Lower leg skin (tissue), 4 donors: ENCODE results near the gene SORCS1. TPM values are rescaled to one million over a fixed set of nuclear protein-coding genes. Genes with fewer than 3 reads are reported as not detected.

Experiments used
- DNase-seq, 2 donors: peaks; one replicate each; pipeline ENCODE4 v3.0.0-alpha.2; 2019; ENCODE audit warnings: low spot score in 2 of 2
- H3K4me3 ChIP-seq: fragments of 200-600 bp; sonication (generic); 2 replicates; pipeline ENCODE4 v1.5.1; 2017; ENCODE audit warnings: mild to moderate bottlenecking, low read depth; ENCODE audit not compliant: poor library complexity, severe bottlenecking
- POLR2A ChIP-seq, 2 donors: fragments of 450-650 bp; IDR thresholded peaks; one replicate each; pipeline ENCODE4 v1.6.1; 2016 to 2017; ENCODE audit warnings: antibody characterized with exemption in 2 of 2, mild to moderate bottlenecking in 1 of 2, moderate library complexity in 1 of 2
- WGBS, 2 donors: methylation state at CpG; one replicate each; pipeline ENCODE4 v1.1.5; 2018; 5-methylcytosine and 5-hydroxymethylcytosine counted together
- intact Hi-C: fragments of 100-400 bp; cut with DNase I; formaldehyde crosslinking; loops from one replicate; pipeline ENCODE4 v1.15.0; 2023; ENCODE audit warnings: low total_unique reads
- total RNA-seq, 4 donors: library from RNA; depleted of rRNA; stranded (reverse); fragments of >200 nt; gene quantifications; one replicate each; pipeline ENCODE4 v1.1.0, GENCODE V29; 2016
- TF ChIP-seq, protein P1 (sequence below), 3 donors: fragments of 450-650 bp; IDR thresholded peaks; one replicate each; pipeline ENCODE4 v1.5.1; 2016; ENCODE audit warnings: antibody characterized with exemption in 3 of 3, mild to moderate bottlenecking in 3 of 3, moderate library complexity in 2 of 3

SORCS1 gene
- total RNA-seq, 4 donors from 2014 or later, result 2.2 to 5.3 (median 2.9) TPM

DNA sequence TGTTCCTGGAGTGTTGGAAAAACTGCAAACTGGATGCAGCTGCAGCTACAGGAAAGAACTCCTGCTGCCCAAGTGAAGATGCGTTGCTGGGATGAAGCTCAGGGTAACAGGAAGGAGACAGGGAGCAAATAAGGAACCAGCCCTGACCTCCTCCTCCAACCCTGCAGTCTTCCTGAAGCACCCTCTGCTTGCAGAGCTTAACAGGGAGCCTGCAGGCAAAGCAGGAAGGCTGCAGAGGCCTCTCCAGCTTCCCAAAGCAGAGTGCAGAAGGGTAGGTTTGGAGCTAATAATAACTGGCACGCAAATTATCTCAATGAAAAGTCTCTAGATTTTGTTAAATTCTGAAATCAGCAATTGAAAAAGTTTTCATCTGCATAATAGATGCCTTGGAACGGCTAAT, 92.5 kb downstream of the SORCS1 start:
- 70 to 83% methylated on average over 3 of the region's 3 CpGs for WGBS, 2 donors
- TF ChIP-seq, protein P1, sequence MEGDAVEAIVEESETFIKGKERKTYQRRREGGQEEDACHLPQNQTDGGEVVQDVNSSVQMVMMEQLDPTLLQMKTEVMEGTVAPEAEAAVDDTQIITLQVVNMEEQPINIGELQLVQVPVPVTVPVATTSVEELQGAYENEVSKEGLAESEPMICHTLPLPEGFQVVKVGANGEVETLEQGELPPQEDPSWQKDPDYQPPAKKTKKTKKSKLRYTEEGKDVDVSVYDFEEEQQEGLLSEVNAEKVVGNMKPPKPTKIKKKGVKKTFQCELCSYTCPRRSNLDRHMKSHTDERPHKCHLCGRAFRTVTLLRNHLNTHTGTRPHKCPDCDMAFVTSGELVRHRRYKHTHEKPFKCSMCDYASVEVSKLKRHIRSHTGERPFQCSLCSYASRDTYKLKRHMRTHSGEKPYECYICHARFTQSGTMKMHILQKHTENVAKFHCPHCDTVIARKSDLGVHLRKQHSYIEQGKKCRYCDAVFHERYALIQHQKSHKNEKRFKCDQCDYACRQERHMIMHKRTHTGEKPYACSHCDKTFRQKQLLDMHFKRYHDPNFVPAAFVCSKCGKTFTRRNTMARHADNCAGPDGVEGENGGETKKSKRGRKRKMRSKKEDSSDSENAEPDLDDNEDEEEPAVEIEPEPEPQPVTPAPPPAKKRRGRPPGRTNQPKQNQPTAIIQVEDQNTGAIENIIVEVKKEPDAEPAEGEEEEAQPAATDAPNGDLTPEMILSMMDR (IDR thresholded peaks at IDR 0.05), result no peak
- TF ChIP-seq POLR2A (IDR thresholded peaks at IDR 0.05), result no peak
- H3K4me3 ChIP-seq, result no peak overlapping the region
- no peak for DNase-seq
- intact Hi-C loops, result no loop called here

- 84 to 86% methylated on average over 4 of the region's 4 CpGs for WGBS, 2 donors
- DNase-seq, result no peak
- TF ChIP-seq, protein P1 (IDR thresholded peaks at IDR 0.05), result no peak
- no peak for TF ChIP-seq POLR2A (IDR thresholded peaks at IDR 0.05)
- intact Hi-C loops, result no loop called here
- no peak overlapping the region for H3K4me3 ChIP-seq
These were observed 93.2 kb downstream of the SORCS1 start for GRCh38 chr10:107071301-107071700.

DNA sequence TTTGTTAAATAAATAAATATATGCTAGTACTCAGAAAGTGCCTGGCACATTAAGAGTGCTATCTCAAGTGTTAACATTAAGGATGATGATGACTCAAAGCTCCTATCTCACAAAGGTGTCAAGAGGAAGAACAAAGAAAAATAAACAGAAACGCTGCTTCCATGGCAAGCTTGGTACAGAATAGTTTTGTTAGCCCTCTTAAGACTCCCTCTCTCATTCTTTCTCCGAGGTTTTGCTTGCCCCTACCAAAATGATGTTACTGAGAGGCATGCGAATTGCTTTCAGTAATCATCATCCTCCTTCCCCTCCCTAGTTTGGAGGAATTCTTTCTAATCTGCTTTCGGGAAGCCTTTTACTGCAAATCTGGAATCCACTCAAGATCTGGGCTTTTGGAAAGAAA, 96.7 kb downstream of the SORCS1 start:
- 65 to 68% methylated on average over 4 of the region's 4 CpGs for WGBS, 2 donors
- intact Hi-C loops, result no loop called here
- TF ChIP-seq, protein P1 (IDR thresholded peaks at IDR 0.05), result no peak
- TF ChIP-seq POLR2A (IDR thresholded peaks at IDR 0.05), result no peak
- H3K4me3 ChIP-seq, result no peak overlapping the region
- DNase-seq, result no peak

DNA sequence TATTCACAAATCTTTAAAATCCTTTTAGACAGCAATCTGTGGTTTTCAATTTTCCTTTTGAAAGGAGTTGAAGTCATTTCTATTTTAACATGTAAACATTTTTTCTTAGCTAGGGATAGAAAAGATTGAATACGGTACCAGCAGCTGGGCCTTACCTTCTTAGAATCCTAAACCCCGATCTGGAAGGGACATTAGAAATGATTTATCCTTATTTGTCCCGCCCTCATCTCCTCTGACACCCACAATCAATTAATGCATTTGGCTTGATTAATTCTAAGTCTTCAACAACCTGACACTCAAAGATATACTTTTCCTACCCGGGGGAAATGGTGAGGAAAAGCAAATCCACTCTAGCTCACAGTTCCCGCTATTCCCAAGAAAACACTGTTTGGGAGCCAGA, 100.4 kb downstream of the SORCS1 start:
- WGBS, 2 donors, result 83 to 88% methylated on average over 5 of the region's 5 CpGs
- no peak for DNase-seq
- TF ChIP-seq POLR2A (IDR thresholded peaks at IDR 0.05), result no peak
- TF ChIP-seq, protein P1 (IDR thresholded peaks at IDR 0.05), result no peak
- intact Hi-C loops, result no loop called here
- H3K4me3 ChIP-seq, result no peak overlapping the region

GRCh38 chr10:107059872-107060271, 104.6 kb downstream of the SORCS1 start:
- H3K4me3 ChIP-seq, result no peak overlapping the region
- TF ChIP-seq, protein P1 (IDR thresholded peaks at IDR 0.05), result no peak
- no peak for TF ChIP-seq POLR2A (IDR thresholded peaks at IDR 0.05)
- intact Hi-C loops, result no loop called here
- no peak for DNase-seq
- WGBS, 2 donors, result 72 to 87% methylated on average over 3 of the region's 3 CpGs

DNA sequence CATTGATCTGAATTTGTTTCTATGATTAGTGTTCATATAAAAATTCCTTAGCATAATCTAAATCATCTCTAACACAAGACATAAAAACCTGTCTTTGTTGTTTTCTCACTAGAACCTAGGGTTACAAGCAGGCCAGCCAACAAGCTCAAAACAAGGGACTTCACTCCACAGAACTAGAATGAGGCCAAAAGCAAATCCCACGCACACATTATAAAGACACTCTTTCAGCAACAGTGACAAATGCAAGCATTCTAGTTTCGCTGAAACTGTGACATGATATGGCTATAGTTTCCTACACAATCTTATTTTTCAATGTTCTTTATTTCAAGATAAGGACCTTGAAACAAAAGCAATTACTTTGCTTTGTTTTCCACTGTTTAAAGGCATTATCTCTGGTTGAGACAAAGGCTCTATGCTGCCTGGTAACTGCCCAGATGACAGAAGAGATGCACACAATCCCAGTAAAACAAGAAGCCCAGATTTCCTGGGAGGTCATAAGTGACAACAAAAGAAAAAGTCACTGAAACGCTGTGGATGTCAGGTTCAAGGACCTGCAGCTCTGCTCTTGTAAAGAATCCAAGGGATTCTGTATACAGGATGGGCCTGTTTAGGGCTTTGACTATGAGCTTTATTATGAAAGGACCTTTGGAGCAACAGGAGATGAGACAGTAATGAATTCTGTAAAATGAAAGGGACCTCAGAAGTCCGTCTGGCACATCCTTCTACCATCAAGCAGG, 105.3 kb downstream of the SORCS1 start:
- TF ChIP-seq, protein P1 (IDR thresholded peaks at IDR 0.05), result no peak
- no peak for TF ChIP-seq POLR2A (IDR thresholded peaks at IDR 0.05)
- intact Hi-C loops, result no loop called here
- 75 to 80% methylated on average over 4 of the region's 4 CpGs for WGBS, 2 donors
- no peak overlapping the region for H3K4me3 ChIP-seq
- no peak for DNase-seq
